IPS DF 6.9 (cell line): ENCODE data around the gene NPW.

Source experiments
- DNase-seq: peaks from one replicate; pipeline ENCODE4 v3.0.0-alpha.2; 2013; ENCODE audit warnings: low read depth, low spot score
- H3K27ac ChIP-seq: one replicate; pipeline ENCODE4 v1.5.1; 2013; ENCODE audit warnings: low read length, control low read depth
- H3K27me3 ChIP-seq: 2 replicates; pipeline ENCODE4 v1.6.1; 2013; ENCODE audit warnings: mild to moderate bottlenecking, low read length; ENCODE audit not compliant: control insufficient read depth, insufficient read depth
- H3K36me3 ChIP-seq: 2 replicates; pipeline ENCODE4 v1.6.1; 2013; ENCODE audit warnings: low read length; ENCODE audit not compliant: control insufficient read depth, insufficient read depth
- H3K4me1 ChIP-seq: 2 replicates; pipeline ENCODE4 v1.6.1; 2013; ENCODE audit warnings: low read length; ENCODE audit not compliant: control insufficient read depth, insufficient read depth
- H3K4me3 ChIP-seq: 2 replicates; pipeline ENCODE4 v1.5.1; 2013; ENCODE audit warnings: mild to moderate bottlenecking, low read length
- H3K9me3 ChIP-seq: 2 replicates; pipeline ENCODE4 v1.6.1; 2013; ENCODE audit warnings: low read length, inconsistent platforms; ENCODE audit not compliant: control insufficient read depth, insufficient read depth
- WGBS: extraction: QIAGEN DNeasy Blood & Tissue Kit; methylation state at CpG from one replicate; pipeline ENCODE4 v1.1.7; 2013; ENCODE audit warnings: mixed read lengths, missing lambda C conversion rate; ENCODE audit not compliant: insufficient read length, insufficient coverage; 5-methylcytosine and 5-hydroxymethylcytosine counted together

Gene NPW

GRCh38 chr16:2002406-2003230 lies 17.0 kb upstream of the NPW start:
- peaks cover 49% of the 10 kb centered on the region for H3K36me3 ChIP-seq

DNA sequence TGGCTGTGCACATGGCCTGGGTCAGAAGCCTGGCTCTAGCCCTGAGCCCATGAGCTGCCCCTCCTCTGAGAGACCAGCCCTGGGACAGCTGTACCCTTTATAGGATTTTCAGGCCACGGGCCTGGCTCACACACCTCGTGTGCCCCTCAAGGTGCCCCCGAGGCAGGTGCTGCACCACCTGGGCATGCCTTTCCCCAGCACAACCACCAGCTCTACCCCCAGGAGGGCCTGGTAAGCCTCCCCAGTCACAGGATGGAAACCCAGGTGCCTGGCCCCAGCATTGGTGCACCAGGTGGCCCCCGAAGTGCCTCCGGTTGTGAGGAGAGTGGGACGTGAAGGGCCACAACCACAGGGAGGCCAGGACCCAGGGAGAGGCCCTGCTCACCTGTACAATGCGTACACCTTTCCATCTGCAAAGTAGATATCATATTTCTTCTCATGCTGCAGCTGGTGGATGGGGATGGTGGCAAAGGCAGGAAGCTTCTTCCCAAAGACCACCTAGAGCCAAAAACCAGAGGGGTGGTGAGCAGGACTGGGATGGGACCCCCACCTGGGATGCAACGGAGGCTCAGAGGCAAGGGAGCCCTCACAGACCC lies 16.3 kb upstream of the NPW start:
- Histone ChIP-seq H3K27me3 (no peaks in the 10 kb centered on the region), H3K36me3 (peaks cover 43% of the 10 kb centered on the region), H3K27ac (no peak overlapping the region), H3K4me1 (peaks cover 5% of the 10 kb centered on the region), H3K4me3 (no peak overlapping the region), H3K9me3 (no peaks in the 10 kb centered on the region)
- WGBS = no CpG with 5 or more reads among the region's 8 CpGs
- no peak for DNase-seq

More at GRCh38 chr16:2002406-2003230, 17.0 kb upstream of the NPW start:
- no peaks in the 10 kb centered on the region for H3K27me3 ChIP-seq
- H3K4me3 ChIP-seq = no peak overlapping the region
- DNase-seq = no peak
- no peaks in the 10 kb centered on the region for H3K9me3 ChIP-seq
- no CpG with 5 or more reads among the region's 47 CpGs for WGBS
- peaks cover 5% of the 10 kb centered on the region for H3K4me1 ChIP-seq
- no peak overlapping the region for H3K27ac ChIP-seq

DNA sequence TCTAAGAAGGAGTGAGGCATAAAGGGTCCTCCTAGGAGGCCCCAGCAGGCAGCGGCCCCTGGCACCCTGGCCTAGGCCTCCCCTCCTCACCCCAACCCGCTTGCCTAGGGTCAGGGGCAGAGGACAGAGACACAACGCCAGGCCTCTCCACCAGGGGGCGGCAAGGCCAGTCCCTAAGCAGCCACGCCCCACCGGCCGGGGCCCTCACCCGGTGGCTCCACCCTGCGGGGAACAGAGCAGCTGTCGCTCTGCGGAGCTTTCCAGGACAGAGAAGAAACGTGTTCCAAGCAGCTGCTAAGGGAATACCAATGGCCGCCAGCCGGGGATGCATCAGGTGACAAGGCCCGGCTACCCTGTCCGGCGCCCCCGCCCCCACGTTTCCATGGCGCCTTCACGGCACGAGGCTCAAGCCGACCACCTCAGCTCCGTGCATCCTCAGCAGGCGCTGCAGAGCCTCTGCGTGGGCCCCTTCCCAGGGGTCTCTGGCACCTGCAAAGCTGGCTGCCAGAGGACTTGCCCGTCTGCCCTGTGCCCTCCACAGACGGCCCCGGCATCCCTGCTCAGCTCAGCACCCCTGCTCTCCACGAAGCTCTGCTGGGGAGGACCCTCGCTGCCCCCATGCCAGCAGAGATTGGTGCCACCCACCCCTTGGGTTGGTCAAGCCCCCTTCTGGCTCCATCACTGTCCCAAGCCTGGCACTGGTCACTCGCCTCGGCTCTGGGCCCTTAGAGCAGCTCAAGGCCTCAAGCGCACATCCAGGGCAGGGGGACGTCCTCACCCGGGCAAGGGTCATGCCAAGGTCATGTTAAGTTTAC lies 15.6 kb upstream of the NPW start:
- WGBS = no CpG with 5 or more reads among the region's 36 CpGs
- H3K36me3 ChIP-seq = peaks cover 39% of the 10 kb centered on the region
- DNase-seq = peak; percentile 94
- H3K9me3 ChIP-seq = no peaks in the 10 kb centered on the region
- no peaks in the 10 kb centered on the region for H3K27me3 ChIP-seq
- H3K4me3 ChIP-seq = no peak overlapping the region
- no peak overlapping the region for H3K27ac ChIP-seq
- peaks cover 5% of the 10 kb centered on the region for H3K4me1 ChIP-seq

DNA sequence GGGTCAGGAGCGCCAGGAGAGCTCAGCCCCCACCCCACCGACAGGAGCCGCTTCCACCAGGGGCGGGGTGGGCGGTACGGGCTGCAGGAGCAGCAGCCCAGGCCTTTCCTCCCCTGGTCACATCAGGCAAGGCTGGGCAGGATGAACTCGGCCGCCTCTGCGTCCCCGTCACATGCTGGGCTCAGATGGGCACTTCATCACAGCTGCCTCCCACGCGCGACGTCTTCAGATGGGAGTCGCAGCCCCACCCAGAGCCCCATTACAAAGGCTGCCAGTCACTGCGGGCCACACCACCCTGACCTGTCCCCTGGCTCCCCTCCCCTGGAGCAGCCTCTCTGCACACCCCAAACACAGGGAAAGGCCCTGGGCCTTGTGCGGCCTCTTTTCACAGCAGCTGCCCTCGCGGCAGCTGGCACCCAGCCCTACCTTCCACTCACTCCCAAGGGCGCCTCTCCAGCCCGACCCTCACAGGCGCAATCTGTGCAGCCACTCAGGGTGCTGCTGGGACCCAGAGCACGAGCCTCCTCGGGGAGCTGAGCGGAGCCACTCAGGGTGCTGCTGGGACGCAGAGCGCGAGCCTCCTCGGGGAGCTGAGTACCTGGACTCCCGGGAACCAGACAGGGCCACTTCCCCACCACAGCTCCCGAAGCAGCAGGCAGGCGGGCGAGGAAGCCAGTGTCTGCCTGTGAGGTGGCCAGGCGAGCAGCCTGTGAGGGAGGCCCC lies 14.6 kb upstream of the NPW start:
- no peak for DNase-seq
- Histone ChIP-seq H3K4me1 (peaks cover 5% of the 10 kb centered on the region), H3K4me3 (no peak overlapping the region), H3K36me3 (peaks cover 30% of the 10 kb centered on the region), H3K27ac (no peak overlapping the region), H3K27me3 (no peaks in the 10 kb centered on the region), H3K9me3 (no peaks in the 10 kb centered on the region)
- no CpG with 5 or more reads among the region's 34 CpGs for WGBS

DNA sequence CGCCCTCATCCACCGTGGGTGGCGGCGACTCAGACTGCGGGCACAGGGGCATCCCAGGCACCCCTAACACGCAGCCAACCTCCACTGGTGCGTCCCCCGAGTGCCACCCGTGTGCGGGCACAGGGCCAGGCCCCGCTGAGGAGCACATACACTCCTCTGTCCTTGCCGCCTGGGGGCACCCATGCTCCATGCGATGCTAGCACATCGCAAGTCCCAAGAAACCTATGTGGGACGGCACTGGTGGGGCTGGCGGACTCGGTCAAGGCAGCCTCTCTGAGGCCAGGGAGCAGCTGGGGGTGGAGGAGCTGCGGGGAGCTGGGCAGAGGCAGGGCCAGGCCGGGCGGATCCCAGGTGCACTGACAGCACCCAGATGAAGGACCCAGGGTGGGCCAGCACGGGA lies 13.9 kb upstream of the NPW start:
- WGBS = no CpG with 5 or more reads among the region's 21 CpGs

GRCh38 chr16:2006317-2006716 lies 13.3 kb upstream of the NPW start:
- peaks cover 5% of the 10 kb centered on the region for H3K4me1 ChIP-seq
- WGBS = no CpG with 5 or more reads among the region's 8 CpGs
- H3K4me3 ChIP-seq = no peak overlapping the region
- no peaks in the 10 kb centered on the region for H3K27me3 ChIP-seq
- no peak overlapping the region for H3K27ac ChIP-seq
- H3K36me3 ChIP-seq = peaks cover 21% of the 10 kb centered on the region
- DNase-seq = no peak
- no peaks in the 10 kb centered on the region for H3K9me3 ChIP-seq

More for the DNA sequence above, 13.9 kb upstream of the NPW start:
- Histone ChIP-seq H3K27me3 (no peaks in the 10 kb centered on the region), H3K4me1 (peaks cover 5% of the 10 kb centered on the region), H3K9me3 (no peaks in the 10 kb centered on the region), H3K4me3 (no peak overlapping the region), H3K36me3 (peaks cover 26% of the 10 kb centered on the region), H3K27ac (no peak overlapping the region)
- no peak for DNase-seq

GRCh38 chr16:2007081-2007836 lies 12.3 kb upstream of the NPW start:
- H3K27me3 ChIP-seq = no peaks in the 10 kb centered on the region
- H3K4me1 ChIP-seq = peaks cover 5% of the 10 kb centered on the region
- no peak overlapping the region for H3K27ac ChIP-seq
- no peaks in the 10 kb centered on the region for H3K9me3 ChIP-seq
- H3K4me3 ChIP-seq = no peak overlapping the region
- WGBS = no CpG with 5 or more reads among the region's 16 CpGs
- H3K36me3 ChIP-seq = peaks cover 12% of the 10 kb centered on the region
- no peak for DNase-seq

DNA sequence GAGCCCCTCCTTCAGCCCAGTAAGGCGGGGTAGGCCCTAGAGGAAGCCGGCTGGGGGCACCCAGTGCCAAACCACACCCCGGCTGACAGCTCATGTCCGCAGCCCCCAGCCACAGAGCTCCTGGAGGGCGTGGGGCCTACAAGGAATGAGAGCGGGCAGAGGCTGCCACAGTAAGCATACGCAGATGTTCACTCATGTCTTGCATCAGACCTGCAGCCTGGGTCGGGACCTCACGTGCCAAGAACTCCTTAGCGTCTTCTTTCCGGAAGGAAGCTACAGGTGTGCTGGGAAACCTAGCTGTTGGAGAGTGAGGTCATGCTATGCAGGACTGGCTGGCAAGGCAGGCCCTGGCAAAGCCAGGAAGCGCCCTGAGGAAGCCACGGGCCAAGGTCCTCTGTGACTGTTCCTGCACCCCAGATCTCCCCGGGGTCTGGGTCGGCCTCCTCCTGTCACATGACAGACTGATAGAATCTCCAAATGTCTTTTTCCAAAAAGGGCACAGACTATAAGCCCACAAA lies 11.5 kb upstream of the NPW start:
- no peak for DNase-seq
- Histone ChIP-seq H3K9me3 (no peaks in the 10 kb centered on the region), H3K27me3 (no peaks in the 10 kb centered on the region), H3K36me3 (peaks cover 4% of the 10 kb centered on the region; the same call in 1 of the 2 replicates), H3K4me3 (no peak overlapping the region), H3K4me1 (peaks cover 5% of the 10 kb centered on the region), H3K27ac (no peak overlapping the region)
- WGBS = no CpG with 5 or more reads among the region's 15 CpGs

DNA sequence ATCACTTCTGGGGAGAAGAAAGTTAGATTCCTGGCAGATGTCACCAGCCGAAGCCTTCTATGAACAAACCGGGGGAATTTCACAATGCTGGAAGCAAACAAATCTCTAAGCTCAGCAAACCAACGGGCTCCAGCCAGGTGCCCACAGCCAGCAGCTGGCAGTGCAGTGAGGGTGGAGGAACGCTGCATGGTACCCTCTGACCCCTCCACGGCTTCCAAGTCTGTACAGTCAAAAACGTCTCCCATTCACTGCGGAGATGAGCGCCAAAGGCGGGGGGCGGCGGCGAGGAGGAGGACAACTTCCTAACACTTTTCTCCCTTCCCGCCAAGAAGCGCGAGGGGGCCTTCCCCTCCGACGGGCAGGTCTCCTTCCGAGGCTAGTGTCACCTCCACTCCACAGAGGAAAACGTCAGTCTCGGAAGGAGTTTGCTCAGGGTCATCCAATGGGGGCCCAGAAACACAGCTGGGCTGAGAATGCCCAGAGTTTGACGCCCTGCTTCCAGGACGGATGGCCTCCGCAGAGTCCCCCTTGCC lies 10.9 kb upstream of the NPW start:
- Histone ChIP-seq H3K9me3 (no peaks in the 10 kb centered on the region), H3K27ac (no peak overlapping the region), H3K36me3 (no peaks in the 10 kb centered on the region; the same call in 1 of the 2 replicates), H3K4me1 (peaks cover 5% of the 10 kb centered on the region), H3K4me3 (peak overlapping the region; percentile 96), H3K27me3 (no peaks in the 10 kb centered on the region)
- no peak for DNase-seq
- WGBS = no CpG with 5 or more reads among the region's 23 CpGs
